Skeletal muscle cell (primary cell): Measurements from ENCODE around the gene BRDT.

Experiments used
- DNase-seq: peaks from one replicate; pipeline ENCODE4 v3.0.0-alpha.2; 2010; ENCODE audit warnings: low read depth
- H3K4me3 ChIP-seq: 2 replicates; pipeline ENCODE4 v1.5.1; 2011; ENCODE audit warnings: low read depth, mild to moderate bottlenecking, control low read depth, low read length, moderate library complexity

BRDT gene

GRCh38 chr1:91949356-91949699, at the start of gene BRDT:
TSS of gene BRDT (plus strand) at chr1:91949401. CDS start at chr1:91962755, 13,354 bp downstream.
- H3K4me3 ChIP-seq, result no peak within 1 kb of the TSS
- no peak for DNase-seq

GRCh38 chr1:91900562-91900961, 48.6 kb upstream of the BRDT start:
- peak; percentile 88 for DNase-seq
- no peak overlapping the region for H3K4me3 ChIP-seq

- no peak for DNase-seq
- no peak overlapping the region for H3K4me3 ChIP-seq
Measured at GRCh38 chr1:91901231-91901630, 48.0 kb upstream of the BRDT start.

- H3K4me3 ChIP-seq, result no peak overlapping the region
- no peak for DNase-seq
Measured at GRCh38 chr1:91912266-91912665, 36.9 kb upstream of the BRDT start.

GRCh38 chr1:91913018-91913417, 36.2 kb upstream of the BRDT start:
- no peak overlapping the region for H3K4me3 ChIP-seq
- no peak for DNase-seq

GRCh38 chr1:91916046-91916445, 33.2 kb upstream of the BRDT start:
- H3K4me3 ChIP-seq, result no peak overlapping the region

GRCh38 chr1:91916811-91917460, 32.3 kb upstream of the BRDT start:
- H3K4me3 ChIP-seq, result no peak overlapping the region
- DNase-seq, result no peak

More at GRCh38 chr1:91916046-91916445, 33.2 kb upstream of the BRDT start:
- no peak for DNase-seq

- no peak overlapping the region for H3K4me3 ChIP-seq
- no peak for DNase-seq
Measured at GRCh38 chr1:91919962-91920361, 29.2 kb upstream of the BRDT start.

- peak; percentile 41 for DNase-seq
- H3K4me3 ChIP-seq, result no peak overlapping the region
Measured at GRCh38 chr1:91924146-91924545, 25.1 kb upstream of the BRDT start.

GRCh38 chr1:91925644-91926435, 23.4 kb upstream of the BRDT start:
- no peak for DNase-seq

GRCh38 chr1:91928026-91928425, 21.2 kb upstream of the BRDT start:
- DNase-seq, result no peak

More at GRCh38 chr1:91925644-91926435, 23.4 kb upstream of the BRDT start:
- H3K4me3 ChIP-seq, result no peak overlapping the region

GRCh38 chr1:91929250-91929649, 20.0 kb upstream of the BRDT start:
- H3K4me3 ChIP-seq, result no peak overlapping the region
- no peak for DNase-seq

More at GRCh38 chr1:91928026-91928425, 21.2 kb upstream of the BRDT start:
- H3K4me3 ChIP-seq, result no peak overlapping the region

- H3K4me3 ChIP-seq, result no peak overlapping the region
- DNase-seq, result no peak
Measured at GRCh38 chr1:91937613-91938012, 11.6 kb upstream of the BRDT start.

- no peak overlapping the region for H3K4me3 ChIP-seq
- no peak for DNase-seq
Measured at GRCh38 chr1:91940496-91940895, 8.7 kb upstream of the BRDT start.

GRCh38 chr1:91944087-91944486, 5.1 kb upstream of the BRDT start:
- H3K4me3 ChIP-seq, result no peak overlapping the region
- DNase-seq, result no peak

- no peak overlapping the region for H3K4me3 ChIP-seq
- DNase-seq, result no peak
Measured at GRCh38 chr1:91948097-91948496, 1.1 kb upstream of the BRDT start.

- no peak for DNase-seq
- no peak overlapping the region for H3K4me3 ChIP-seq
Measured at GRCh38 chr1:91948501-91949355, 473 bp upstream of the BRDT start.

- no peak for DNase-seq
- no peak overlapping the region for H3K4me3 ChIP-seq
Measured at GRCh38 chr1:91952187-91952586, 3.0 kb downstream of the BRDT start.

GRCh38 chr1:91958926-91959325, 9.7 kb downstream of the BRDT start:
- no peak overlapping the region for H3K4me3 ChIP-seq
- no peak for DNase-seq

GRCh38 chr1:91968334-91968733, 19.1 kb downstream of the BRDT start:
- DNase-seq, result no peak
- no peak overlapping the region for H3K4me3 ChIP-seq
